BLaER1 (cell line): ENCODE measurements around the gene SYT10.
"Not testable (repeated sequence)": the region's sequence is repeated elsewhere in the genome, so short reads cannot be mapped to it uniquely, and the experiment has no call there.

ENCODE experiments used
- H3K27ac ChIP-seq: shearing (Covaris generic); formaldehyde crosslinking; 2 replicates; pipeline ENCODE4 v1.8.1; 2022
- H3K27me3 ChIP-seq: shearing (Covaris generic); formaldehyde crosslinking; 2 replicates; pipeline ENCODE4 v1.8.1; 2022
- H3K36me3 ChIP-seq: shearing (Covaris generic); formaldehyde crosslinking; 2 replicates; pipeline ENCODE4 v1.8.1; 2022
- H3K4me1 ChIP-seq: shearing (Covaris generic); formaldehyde crosslinking; 2 replicates; pipeline ENCODE4 v1.8.1; 2022
- H3K4me2 ChIP-seq: shearing (Covaris generic); formaldehyde crosslinking; 2 replicates; pipeline ENCODE4 v1.8.1; 2022
- H3K4me3 ChIP-seq: shearing (Covaris generic); formaldehyde crosslinking; 2 replicates; pipeline ENCODE4 v1.8.1; 2022
- H3K9ac ChIP-seq: shearing (Covaris generic); formaldehyde crosslinking; 2 replicates; pipeline ENCODE4 v1.8.1; 2022
- H3K9me3 ChIP-seq: shearing (Covaris generic); formaldehyde crosslinking; 2 replicates; pipeline ENCODE4 v1.8.1; 2022
- H4K20me1 ChIP-seq: shearing (Covaris generic); formaldehyde crosslinking; 2 replicates; pipeline ENCODE4 v1.8.1; 2022
- Cebpa-rat ChIP-seq: shearing (Covaris generic); IDR thresholded peaks from 2 replicates; pipeline ENCODE4 v1.8.1; 2022

Gene SYT10

GRCh38 chr12:33357181-33357580 is 82.4 kb downstream of the SYT10 start:
- H3K9me3 ChIP-seq = no peaks in the 10 kb centered on the region
- H3K4me3 ChIP-seq = no peak overlapping the region
- H3K4me2 ChIP-seq = no peak overlapping the region
- no peak overlapping the region for H3K27ac ChIP-seq
- H3K4me1 ChIP-seq = no peaks in the 10 kb centered on the region
- H3K27me3 ChIP-seq = no peaks in the 10 kb centered on the region
- no peak for TF ChIP-seq Cebpa-rat
- no peak overlapping the region for H3K9ac ChIP-seq
- no peaks in the 10 kb centered on the region for H3K36me3 ChIP-seq
- H4K20me1 ChIP-seq = no peaks in the 10 kb centered on the region

GRCh38 chr12:33349791-33350190 is 89.8 kb downstream of the SYT10 start:
- no peaks in the 10 kb centered on the region for H3K27me3 ChIP-seq
- no peak for TF ChIP-seq Cebpa-rat
- no peaks in the 10 kb centered on the region for H3K4me1 ChIP-seq
- H3K9me3 ChIP-seq = no peaks in the 10 kb centered on the region
- no peaks in the 10 kb centered on the region for H4K20me1 ChIP-seq
- no peak overlapping the region for H3K4me2 ChIP-seq
- H3K4me3 ChIP-seq = no peak overlapping the region
- H3K27ac ChIP-seq = no peak overlapping the region
- H3K36me3 ChIP-seq = no peaks in the 10 kb centered on the region
- no peak overlapping the region for H3K9ac ChIP-seq

- H3K9ac ChIP-seq, H4K20me1 ChIP-seq, H3K9me3 ChIP-seq, H3K36me3 ChIP-seq, H3K27me3 ChIP-seq, H3K27ac ChIP-seq, H3K4me1 ChIP-seq, H3K4me3 ChIP-seq, H3K4me2 ChIP-seq: not testable (repeated sequence)
These were observed 107.6 kb downstream of the SYT10 start for GRCh38 chr12:33331961-33332398.

- Histone ChIP-seq H3K9me3 (no peaks in the 10 kb centered on the region), H4K20me1 (no peaks in the 10 kb centered on the region), H3K9ac (no peak overlapping the region), H3K27me3 (no peaks in the 10 kb centered on the region), H3K27ac (no peak overlapping the region), H3K4me2 (no peak overlapping the region), H3K4me1 (no peaks in the 10 kb centered on the region), H3K4me3 (no peak overlapping the region), H3K36me3 (no peaks in the 10 kb centered on the region)
- no peak for TF ChIP-seq Cebpa-rat
These were observed 108.7 kb downstream of the SYT10 start for GRCh38 chr12:33330940-33331339.
